Ramos (cell line): ENCODE data around the gene SEC14L3.

Experiments used
- in situ Hi-C: fragments of 300-500 bp; cut with MboI; formaldehyde crosslinking; loops from one replicate; pipeline ENCODE4 v1.14.3; 2022; ENCODE audit warnings: low sequenced_read_pairs; ENCODE audit not compliant: unreplicated experiment

Gene SEC14L3

DNA sequence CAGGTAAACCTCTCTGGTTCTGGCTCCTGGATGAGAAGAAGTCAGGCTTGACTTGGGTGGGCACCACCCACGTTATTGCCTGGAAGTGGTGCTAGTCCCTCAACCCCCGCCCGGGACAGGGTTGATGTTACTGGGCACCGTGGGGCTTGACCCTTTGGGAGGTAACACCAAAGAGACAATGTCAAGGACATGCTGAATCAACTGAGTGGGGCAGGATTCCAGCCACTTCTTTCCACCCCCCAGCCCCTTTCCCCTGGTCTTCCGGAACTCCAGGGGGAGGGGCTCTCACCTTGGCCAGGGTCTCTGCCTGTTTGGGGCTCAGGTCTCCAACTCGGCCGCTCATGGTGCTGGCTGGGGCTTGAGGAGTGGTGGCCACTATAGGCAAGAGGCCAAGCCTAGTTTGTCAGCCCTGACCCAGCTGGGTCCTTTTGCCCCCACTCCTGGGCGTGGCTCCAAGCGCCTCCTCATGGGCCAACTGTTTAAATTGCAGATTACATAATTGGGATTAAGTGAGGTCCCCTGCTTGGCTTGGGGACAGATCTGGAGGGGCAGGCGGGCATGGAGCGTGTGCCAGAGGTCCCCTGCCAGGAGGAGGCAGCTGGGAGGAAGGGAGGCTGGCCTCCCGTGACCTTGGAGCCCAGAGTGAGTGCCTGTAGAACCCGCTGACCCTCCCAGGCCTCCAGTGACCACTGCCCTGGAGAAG is at the start of gene SEC14L3:
Gene SEC14L3 (minus strand): TSS at position 402 of the 703 bp plus-strand sequence. CDS start 59 bp downstream, at position 343.
- in situ Hi-C loops, result no loop called here

- in situ Hi-C loops, result loop anchor here (10.0 kb wide), 1 partner anchor 65 kb away; no protein-coding TSS in a partner anchor
Measured at GRCh38 chr22:30519842-30520425, 48.1 kb upstream of the SEC14L3 start.

DNA sequence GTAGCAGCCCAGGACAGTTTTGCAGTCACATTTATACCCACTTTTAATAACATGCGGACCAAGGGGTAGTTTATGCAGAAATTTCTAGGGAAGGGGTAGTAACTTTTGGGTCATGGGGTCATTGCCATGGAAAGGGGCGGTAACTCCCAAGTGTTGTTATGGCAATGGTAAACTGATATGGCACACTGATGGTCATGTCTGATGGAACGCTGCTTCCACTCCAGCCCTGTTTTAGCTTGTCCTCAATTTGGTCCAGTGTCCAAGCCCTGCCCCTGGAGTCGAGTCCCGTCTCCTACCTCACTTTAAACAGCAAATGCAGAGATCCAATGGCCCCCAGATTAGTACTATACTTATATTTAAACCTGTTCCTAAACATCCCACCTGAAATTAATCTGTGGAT is 44.9 kb upstream of the SEC14L3 start:
- in situ Hi-C loops, result no loop called here

DNA sequence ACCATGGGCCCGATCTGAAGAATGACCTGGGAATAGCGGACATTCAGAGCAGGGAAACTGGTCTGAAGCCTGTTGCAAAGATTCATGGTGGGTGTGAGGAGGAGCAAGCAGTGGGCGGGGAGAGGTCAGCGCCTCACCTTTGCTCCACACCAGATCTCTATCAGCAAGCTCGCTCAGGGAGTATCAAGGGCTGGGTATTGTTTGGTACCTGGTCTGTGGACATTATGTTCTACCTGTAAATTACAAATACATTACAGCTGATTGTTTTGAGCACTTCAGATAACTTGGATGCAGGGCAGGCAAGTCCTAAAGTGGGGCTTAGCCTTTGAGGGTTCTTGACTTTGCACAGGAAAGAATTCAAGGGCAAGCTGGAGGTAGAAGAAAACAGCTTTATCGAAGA is 44.5 kb upstream of the SEC14L3 start:
- in situ Hi-C loops, result no loop called here

- in situ Hi-C loops, result no loop called here
Measured at GRCh38 chr22:30514252-30514651, 42.4 kb upstream of the SEC14L3 start.

GRCh38 chr22:30513462-30513861 is 41.6 kb upstream of the SEC14L3 start:
- in situ Hi-C loops, result no loop called here

DNA sequence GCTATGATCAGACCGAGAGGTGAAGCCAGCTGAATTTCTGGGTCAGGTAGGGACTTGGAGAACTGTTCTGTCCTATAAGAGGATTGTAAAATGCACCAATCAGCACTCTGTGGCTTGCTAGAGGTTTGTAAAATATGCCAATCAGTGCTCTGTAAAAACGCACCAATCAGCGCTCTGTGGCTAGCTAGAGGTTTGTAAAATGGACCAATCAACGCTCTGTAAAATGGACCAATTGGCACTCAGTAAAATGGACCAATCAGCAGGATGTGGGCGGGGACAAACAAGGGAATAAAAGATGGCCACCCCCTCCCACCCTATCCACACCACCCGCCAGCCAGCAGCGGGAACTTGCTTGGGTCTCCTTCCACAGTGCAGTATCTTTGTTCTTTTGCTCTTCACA is 40.1 kb upstream of the SEC14L3 start:
- in situ Hi-C loops, result no loop called here

DNA sequence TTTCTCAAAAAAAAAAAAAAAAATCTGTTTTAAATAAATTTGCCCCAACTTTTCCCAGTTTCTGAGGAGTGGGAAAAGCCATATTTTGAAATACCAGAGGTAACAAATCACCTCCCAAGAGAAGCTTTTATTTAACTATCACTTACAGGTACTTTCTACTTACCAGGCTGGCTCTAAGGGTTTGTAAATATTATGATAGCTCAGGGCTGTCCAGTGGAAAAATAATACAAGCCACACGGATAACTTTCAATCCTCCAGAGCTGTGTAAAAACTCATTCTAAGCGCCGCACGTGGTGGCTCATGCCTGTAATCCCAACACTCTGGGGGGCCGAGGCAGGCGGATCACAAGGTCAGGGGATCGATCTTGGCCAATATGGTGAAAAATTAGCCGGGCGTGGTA is 39.3 kb upstream of the SEC14L3 start:
- in situ Hi-C loops, result no loop called here

DNA sequence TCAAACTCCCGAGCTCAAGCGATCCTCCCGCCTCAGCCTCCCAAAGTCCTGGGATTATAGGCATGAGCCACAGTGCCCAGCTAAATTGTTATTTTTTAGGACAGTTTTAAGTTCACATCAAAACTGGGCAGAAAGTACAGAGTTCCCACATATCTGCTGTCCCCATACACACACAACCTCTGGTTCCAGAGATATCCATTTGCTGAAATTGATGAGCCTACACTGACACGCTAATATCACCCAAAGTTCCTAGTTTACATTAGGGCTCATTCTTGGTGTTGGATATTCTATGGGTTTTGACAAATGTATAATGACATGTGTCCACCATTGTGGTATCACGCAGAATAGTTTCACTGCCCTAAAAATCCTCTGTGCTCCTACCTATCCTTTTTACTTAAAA is 36.4 kb upstream of the SEC14L3 start:
- in situ Hi-C loops, result no loop called here

DNA sequence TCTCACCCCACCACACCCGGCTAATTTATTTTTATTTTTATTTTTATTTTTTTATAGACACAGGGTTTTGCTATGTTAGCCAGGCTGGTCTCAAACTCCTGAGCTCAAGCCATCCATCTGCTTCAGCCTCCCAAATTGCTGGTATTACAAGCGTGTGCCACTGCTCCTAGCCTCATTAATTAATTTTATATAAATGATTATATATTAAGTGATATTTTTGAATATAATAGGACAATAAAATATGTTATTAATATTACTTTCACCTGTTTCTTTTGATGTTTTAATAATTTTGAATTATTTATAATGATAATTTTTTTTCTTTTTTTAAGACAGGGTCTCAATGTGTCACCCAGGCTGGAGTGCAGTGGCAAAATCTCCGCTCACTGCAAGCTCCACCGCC is 35.9 kb upstream of the SEC14L3 start:
- in situ Hi-C loops, result no loop called here

- in situ Hi-C loops, result no loop called here
Measured at GRCh38 chr22:30506507-30506968, 34.7 kb upstream of the SEC14L3 start.

DNA sequence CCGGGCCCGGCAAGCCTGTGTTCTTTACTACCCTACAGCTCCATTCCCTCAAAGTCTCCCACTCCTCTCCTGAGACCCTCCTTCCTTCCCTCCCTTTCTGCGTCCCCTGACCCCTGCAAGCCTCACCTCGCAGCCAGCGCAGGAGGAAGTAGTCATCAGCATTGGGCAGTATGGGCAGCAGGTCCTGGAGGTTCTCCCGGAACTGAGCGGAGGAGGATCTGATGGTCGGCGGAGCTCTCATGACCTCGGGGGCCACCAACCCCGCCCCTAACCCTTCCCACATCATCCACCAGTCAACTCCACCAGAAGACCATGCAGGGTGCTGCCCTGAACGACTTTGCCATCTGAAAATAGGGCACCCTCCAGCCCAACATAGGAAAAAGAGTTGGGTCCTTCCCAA is 31.7 kb upstream of the SEC14L3 start:
- in situ Hi-C loops, result no loop called here

DNA sequence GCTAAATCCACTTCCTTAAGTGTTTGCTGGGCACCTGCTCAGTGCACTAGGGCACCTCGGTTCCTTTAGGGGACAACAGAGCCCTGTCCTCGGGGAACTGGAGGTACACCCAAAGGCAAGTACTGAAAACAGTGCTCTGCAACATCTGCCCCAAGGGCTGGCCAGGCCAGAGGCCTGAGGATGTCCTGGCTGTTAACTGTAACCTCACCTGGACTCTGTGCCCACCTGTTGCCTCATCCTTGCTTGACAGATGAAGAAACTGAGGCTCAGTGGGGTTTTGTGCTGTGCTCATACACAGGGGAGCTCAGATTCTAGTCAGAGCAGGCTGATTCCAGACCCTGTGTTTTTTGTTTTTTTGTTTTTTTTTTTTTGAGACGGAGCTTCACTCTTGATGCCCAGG is 31.1 kb upstream of the SEC14L3 start:
- in situ Hi-C loops, result no loop called here

- in situ Hi-C loops, result no loop called here
Measured at GRCh38 chr22:30502153-30502552, 30.3 kb upstream of the SEC14L3 start.

- in situ Hi-C loops, result no loop called here
Measured at GRCh38 chr22:30500628-30501027, 28.8 kb upstream of the SEC14L3 start.

GRCh38 chr22:30497466-30498150 is 25.8 kb upstream of the SEC14L3 start:
- in situ Hi-C loops, result no loop called here

GRCh38 chr22:30495041-30495784 is 23.4 kb upstream of the SEC14L3 start:
- in situ Hi-C loops, result no loop called here

GRCh38 chr22:30492144-30492543 is 20.3 kb upstream of the SEC14L3 start:
- in situ Hi-C loops, result no loop called here

- in situ Hi-C loops, result no loop called here
Measured at GRCh38 chr22:30491381-30491780, 19.6 kb upstream of the SEC14L3 start.

GRCh38 chr22:30490399-30490798 is 18.6 kb upstream of the SEC14L3 start:
- in situ Hi-C loops, result no loop called here

GRCh38 chr22:30488121-30488520 is 16.3 kb upstream of the SEC14L3 start:
- in situ Hi-C loops, result loop anchor here (10.0 kb wide), 1 partner anchor 203 kb away; the partner anchor contains the start of gene CASTOR1
